HepG2 (cell line): ENCODE measurements around the gene NGEF. TPM values are rescaled to one million over a fixed set of nuclear protein-coding genes. Genes with fewer than 3 reads are reported as not detected.

Experiments
- ASH2L ChIP-seq: fragments of 300-600, 200-600 bp; sonication (generic); IDR thresholded peaks from 2 replicates; pipeline ENCODE4 v1.7.0; 2017; ENCODE audit warnings: low read depth, mild to moderate bottlenecking, moderate library complexity, mixed read lengths, low read length; ENCODE audit not compliant: insufficient read length
- ZBTB7A ChIP-seq: sonication (generic); formaldehyde crosslinking; IDR thresholded peaks from 2 replicates; pipeline ENCODE4 v1.8.0; 2022; ENCODE audit warnings: mild to moderate bottlenecking, missing genetic modification reagents
- ZMYM4 ChIP-seq: sonication (generic); formaldehyde crosslinking; IDR thresholded peaks from 2 replicates; pipeline ENCODE4 v1.8.1; 2023; ENCODE audit warnings: mild to moderate bottlenecking, missing genetic modification reagents
- polyA plus RNA-seq, 8 experiments: library from polyadenylated mRNA; depleted of rRNA in 3 of 8; stranded (reverse) in 7 of 8; unstranded in 1 of 8; fragments of >200 nt; fragmentation: Illumina TruSeq in 4 of 8; extraction: Trizol in 4 of 8; gene quantifications; 2 replicates each; pipeline versions ENCODE4 v1.2.1 to v1.2.3, GENCODE V29; 2011 to 2016; ENCODE audit warnings: low read depth in 4 of 8, missing spikeins in 1 of 8, mixed read lengths in 1 of 8; ENCODE audit not compliant: insufficient read depth in 1 of 8
- total RNA-seq, 5 experiments: library from RNA; depleted of rRNA; stranded (reverse); fragments of >200 nt; fragmentation: Illumina TruSeq; extraction: Trizol; gene quantifications; 2 replicates each; pipeline ENCODE4 v1.2.3, GENCODE V29; 2016; ENCODE audit warnings: low read depth in 1 of 5
- TF ChIP-seq, protein P1 (sequence below): IDR thresholded peaks from 2 replicates; pipeline ENCODE4 v1.6.1; 2012; ENCODE audit warnings: low read depth, low read length, improper control_type of control experiment
- TF ChIP-seq, protein P2 (sequence below): sonication (generic); formaldehyde crosslinking; IDR thresholded peaks from 2 replicates; pipeline ENCODE4 v1.5.0; 2020; ENCODE audit warnings: mild to moderate bottlenecking, missing genetic modification reagents
- TF ChIP-seq, protein P3 (sequence below): sonication (generic); formaldehyde crosslinking; IDR thresholded peaks from 2 replicates; pipeline ENCODE4 v1.4.0; 2020; ENCODE audit warnings: mild to moderate bottlenecking, missing genetic modification reagents
- TF ChIP-seq, protein P4 (sequence below): sonication (generic); IDR thresholded peaks from 2 replicates; pipeline ENCODE4 v1.6.1; 2016; ENCODE audit warnings: low read depth, borderline replicate concordance
- TF ChIP-seq, protein P5 (sequence below): IDR thresholded peaks from 2 replicates; pipeline ENCODE4 v1.6.1; 2018; ENCODE audit warnings: missing genetic modification reagents, mild to moderate bottlenecking, missing compliant biosample characterization
- TF ChIP-seq, protein P6 (sequence below), 2 experiments: sonication (generic) in 1 of 2; formaldehyde crosslinking in 1 of 2; IDR thresholded peaks; 2 replicates each; pipeline versions ENCODE4 v1.5.1 to v1.6.1; 2011 to 2020; ENCODE audit warnings: borderline replicate concordance in 1 of 2, low read depth in 1 of 2, low read length in 1 of 2, mild to moderate bottlenecking in 1 of 2, missing genetic modification reagents in 1 of 2, moderate library complexity in 1 of 2

NGEF gene
- total and polyA plus RNA-seq, 2 of the 13 experiments (the other 11 are each of a cell fraction or from before 2014, with no cell fraction given) = 14.4 to 36.9 TPM

DNA sequence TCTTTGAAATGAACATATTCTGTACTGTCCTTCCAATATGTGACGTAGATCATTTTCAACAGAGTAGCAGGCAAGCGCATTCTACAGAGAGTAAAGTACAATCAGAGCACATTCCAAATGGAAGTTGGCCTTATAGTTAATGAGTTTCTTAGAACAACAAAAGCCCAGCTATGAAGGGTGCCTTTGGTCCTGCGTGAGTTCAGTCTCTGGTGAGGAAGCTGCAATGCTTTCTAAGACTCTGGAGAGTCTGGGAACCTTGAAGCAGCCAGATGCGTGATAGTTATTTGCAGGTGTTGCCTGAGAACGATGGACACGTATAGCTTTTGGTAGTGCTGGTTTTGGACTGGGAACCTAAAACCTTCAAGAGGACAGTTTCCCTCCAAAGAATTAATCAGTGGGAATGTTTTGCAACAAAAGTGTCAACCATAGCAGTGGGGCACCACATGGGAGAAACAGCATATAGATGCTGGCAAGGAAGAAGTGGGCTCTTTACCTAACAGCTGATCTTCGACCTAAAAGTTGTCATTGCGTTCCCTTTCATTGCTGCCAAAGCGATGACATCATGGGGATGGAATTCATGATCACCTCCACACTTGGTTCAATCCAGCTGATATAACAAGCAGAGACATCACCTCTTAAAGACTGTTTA, 152.3 kb downstream of the NGEF start (continued):
- TF ChIP-seq, protein P1, sequence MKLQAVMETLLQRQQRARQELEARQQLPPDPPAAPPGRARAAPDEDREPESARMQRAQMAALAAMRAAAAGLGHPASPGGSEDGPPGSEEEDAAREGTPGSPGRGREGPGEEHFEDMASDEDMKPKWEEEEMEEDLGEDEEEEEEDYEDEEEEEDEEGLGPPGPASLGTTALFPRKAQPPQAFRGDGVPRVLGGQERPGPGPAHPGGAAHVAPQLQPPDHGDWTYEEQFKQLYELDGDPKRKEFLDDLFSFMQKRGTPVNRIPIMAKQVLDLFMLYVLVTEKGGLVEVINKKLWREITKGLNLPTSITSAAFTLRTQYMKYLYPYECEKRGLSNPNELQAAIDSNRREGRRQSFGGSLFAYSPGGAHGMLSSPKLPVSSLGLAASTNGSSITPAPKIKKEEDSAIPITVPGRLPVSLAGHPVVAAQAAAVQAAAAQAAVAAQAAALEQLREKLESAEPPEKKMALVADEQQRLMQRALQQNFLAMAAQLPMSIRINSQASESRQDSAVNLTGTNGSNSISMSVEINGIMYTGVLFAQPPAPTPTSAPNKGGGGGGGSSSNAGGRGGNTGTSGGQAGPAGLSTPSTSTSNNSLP = peak; percentile 28
- TF ChIP-seq, protein P2, sequence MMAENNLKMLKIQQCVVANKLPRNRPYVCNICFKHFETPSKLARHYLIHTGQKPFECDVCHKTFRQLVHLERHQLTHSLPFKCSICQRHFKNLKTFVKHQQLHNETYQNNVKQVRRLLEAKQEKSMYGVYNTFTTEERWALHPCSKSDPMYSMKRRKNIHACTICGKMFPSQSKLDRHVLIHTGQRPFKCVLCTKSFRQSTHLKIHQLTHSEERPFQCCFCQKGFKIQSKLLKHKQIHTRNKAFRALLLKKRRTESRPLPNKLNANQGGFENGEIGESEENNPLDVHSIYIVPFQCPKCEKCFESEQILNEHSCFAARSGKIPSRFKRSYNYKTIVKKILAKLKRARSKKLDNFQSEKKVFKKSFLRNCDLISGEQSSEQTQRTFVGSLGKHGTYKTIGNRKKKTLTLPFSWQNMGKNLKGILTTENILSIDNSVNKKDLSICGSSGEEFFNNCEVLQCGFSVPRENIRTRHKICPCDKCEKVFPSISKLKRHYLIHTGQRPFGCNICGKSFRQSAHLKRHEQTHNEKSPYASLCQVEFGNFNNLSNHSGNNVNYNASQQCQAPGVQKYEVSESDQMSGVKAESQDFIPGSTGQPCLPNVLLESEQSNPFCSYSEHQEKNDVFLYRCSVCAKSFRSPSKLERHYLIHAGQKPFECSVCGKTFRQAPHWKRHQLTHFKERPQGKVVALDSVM (CRISPR knock-in tag) = no peak
- TF ChIP-seq, protein P3, sequence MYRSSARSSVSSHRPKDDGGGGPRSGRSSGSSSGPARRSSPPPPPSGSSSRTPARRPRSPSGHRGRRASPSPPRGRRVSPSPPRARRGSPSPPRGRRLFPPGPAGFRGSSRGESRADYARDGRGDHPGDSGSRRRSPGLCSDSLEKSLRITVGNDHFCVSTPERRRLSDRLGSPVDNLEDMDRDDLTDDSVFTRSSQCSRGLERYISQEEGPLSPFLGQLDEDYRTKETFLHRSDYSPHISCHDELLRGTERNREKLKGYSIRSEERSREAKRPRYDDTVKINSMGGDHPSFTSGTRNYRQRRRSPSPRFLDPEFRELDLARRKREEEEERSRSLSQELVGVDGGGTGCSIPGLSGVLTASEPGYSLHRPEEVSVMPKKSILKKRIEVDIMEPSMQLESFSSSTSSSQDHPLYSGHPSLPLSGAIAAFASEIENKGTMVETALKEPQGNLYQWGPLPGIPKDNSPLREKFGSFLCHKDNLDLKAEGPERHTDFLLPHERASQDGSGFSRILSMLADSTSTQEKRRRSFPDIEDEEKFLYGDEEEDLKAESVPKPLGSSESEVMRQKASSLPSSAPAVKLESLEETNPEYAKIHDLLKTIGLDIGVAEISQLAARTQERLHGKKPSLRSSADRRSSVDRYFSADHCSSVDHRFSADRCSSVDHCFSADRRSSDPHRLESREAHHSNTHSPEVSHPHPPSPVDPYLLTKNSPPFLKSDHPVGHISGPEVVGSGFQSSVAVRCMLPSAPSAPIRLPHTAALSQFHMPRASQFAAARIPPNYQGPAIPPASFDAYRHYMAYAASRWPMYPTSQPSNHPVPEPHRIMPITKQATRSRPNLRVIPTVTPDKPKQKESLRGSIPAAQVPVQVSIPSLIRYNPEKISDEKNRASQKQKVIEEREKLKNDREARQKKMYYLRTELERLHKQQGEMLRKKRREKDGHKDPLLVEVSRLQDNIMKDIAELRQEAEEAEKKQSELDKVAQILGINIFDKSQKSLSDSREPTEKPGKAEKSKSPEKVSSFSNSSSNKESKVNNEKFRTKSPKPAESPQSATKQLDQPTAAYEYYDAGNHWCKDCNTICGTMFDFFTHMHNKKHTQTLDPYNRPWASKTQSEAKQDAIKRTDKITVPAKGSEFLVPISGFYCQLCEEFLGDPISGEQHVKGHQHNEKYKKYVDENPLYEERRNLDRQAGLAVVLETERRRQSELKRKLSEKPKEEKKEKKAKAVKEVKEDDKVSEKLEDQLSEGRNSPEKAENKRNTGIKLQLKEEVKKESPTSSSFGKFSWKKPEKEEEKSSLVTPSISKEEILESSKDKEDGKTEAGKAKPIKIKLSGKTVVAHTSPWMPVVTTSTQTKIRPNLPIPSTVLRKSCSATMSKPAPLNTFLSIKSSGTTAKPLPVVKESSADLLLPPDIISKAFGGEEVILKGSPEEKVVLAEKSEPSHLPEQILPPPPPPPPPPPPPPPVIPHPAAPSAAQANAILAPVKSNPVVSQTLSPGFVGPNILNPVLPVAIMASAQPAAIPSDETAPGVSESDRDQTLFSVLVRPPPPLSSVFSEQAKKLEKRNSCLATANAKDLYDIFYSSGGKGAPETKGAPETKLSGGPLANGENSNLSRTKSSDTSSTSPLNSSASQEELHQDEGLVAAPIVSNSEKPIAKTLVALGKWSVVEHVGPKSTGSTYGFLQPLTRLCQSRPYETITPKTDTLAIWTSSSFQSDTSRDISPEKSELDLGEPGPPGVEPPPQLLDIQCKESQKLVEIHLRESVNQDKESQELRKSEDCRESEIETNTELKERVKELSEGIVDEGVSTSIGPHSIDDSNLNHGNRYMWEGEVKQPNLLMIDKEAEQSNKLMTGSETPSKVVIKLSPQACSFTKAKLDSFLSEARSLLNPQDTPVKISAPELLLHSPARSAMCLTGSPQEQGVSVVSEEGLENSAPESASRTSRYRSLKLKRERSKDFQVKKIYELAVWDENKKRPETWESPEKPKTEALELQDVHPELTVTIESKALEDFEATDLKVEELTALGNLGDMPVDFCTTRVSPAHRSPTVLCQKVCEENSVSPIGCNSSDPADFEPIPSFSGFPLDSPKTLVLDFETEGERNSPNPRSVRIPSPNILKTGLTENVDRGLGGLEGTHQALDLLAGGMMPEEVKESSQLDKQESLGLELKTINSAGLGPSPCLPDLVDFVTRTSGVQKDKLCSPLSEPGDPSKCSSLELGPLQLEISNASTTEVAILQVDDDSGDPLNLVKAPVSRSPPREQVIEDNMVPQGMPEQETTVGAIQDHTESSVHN (CRISPR knock-in tag) = 0 out of 2 replicates have a peak, but pooled peaks have one; percentile 84
- TF ChIP-seq ZMYM4 (CRISPR knock-in tag) (peak; percentile 58), ASH2L (peak; percentile 98), ZBTB7A (CRISPR knock-in tag) (peak; percentile 20; the same call in 1 of the 2 replicates)
- TF ChIP-seq, protein P4, sequence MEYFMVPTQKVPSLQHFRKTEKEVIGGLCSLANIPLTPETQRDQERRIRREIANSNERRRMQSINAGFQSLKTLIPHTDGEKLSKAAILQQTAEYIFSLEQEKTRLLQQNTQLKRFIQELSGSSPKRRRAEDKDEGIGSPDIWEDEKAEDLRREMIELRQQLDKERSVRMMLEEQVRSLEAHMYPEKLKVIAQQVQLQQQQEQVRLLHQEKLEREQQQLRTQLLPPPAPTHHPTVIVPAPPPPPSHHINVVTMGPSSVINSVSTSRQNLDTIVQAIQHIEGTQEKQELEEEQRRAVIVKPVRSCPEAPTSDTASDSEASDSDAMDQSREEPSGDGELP = peak; percentile 88
- TF ChIP-seq, protein P5, sequence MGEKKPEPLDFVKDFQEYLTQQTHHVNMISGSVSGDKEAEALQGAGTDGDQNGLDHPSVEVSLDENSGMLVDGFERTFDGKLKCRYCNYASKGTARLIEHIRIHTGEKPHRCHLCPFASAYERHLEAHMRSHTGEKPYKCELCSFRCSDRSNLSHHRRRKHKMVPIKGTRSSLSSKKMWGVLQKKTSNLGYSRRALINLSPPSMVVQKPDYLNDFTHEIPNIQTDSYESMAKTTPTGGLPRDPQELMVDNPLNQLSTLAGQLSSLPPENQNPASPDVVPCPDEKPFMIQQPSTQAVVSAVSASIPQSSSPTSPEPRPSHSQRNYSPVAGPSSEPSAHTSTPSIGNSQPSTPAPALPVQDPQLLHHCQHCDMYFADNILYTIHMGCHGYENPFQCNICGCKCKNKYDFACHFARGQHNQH (CRISPR knock-in tag) = 0 out of 2 replicates have a peak, but pooled peaks have one; percentile 32
- TF ChIP-seq, protein P6, sequence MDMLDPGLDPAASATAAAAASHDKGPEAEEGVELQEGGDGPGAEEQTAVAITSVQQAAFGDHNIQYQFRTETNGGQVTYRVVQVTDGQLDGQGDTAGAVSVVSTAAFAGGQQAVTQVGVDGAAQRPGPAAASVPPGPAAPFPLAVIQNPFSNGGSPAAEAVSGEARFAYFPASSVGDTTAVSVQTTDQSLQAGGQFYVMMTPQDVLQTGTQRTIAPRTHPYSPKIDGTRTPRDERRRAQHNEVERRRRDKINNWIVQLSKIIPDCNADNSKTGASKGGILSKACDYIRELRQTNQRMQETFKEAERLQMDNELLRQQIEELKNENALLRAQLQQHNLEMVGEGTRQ (IDR thresholded peaks at IDR 0.05; ENCODE audit: low read depth, low read length) = no peak
- TF ChIP-seq, protein P6 (CRISPR knock-in tag; IDR thresholded peaks at IDR 0.05; ENCODE audit: borderline replicate concordance) = no peak
